Activated gamma-delta T cell treated with anti-CD3 and anti-CD28 coated beads, Interleukin-2, amount 50 U/mL, for 16 hours (primary cell): ENCODE data around the gene C11orf21.
"Not testable (repeated sequence)": the region's sequence is repeated elsewhere in the genome, so short reads cannot be mapped to it uniquely, and the experiment has no call there.

Source experiments
- DNase-seq: peaks from one replicate; pipeline ENCODE4 v3.0.0-alpha.2; 2020; ENCODE audit warnings: low read depth

C11orf21 gene

DNA sequence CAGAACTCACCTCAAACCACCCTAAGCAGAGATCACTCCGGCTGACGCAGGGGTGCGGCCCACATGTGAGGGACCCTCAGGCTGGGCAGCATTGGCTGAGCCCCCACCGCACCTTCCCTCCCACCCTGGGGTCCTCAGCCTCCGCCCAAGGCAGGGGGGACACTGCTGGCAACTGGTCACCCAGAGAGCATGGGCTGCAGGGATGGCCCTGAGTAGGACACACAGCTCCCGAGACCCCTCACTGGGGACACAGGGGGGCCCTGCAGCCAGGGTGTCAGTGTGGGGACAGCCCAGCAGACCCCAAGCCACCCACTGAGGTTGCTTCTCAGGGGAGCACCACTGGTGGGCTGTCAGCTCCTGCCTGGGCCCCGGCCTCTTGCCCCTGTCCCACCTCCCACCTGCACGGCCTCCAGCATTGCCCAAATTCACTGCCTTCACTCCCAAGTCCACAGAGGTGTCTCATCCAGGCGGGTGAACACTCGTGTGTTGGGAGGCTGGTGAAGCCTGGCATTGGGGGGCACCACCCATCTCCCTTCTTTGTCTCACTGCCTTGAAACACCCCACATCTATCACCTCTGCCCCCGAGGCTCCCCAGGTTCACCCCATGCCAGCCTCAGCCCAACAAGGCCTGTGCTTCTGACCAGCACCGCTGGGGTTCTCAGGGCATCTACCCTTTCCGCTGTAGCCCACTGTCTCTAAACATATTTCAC is 4.7 kb downstream of the C11orf21 start:
- no peak for DNase-seq

DNA sequence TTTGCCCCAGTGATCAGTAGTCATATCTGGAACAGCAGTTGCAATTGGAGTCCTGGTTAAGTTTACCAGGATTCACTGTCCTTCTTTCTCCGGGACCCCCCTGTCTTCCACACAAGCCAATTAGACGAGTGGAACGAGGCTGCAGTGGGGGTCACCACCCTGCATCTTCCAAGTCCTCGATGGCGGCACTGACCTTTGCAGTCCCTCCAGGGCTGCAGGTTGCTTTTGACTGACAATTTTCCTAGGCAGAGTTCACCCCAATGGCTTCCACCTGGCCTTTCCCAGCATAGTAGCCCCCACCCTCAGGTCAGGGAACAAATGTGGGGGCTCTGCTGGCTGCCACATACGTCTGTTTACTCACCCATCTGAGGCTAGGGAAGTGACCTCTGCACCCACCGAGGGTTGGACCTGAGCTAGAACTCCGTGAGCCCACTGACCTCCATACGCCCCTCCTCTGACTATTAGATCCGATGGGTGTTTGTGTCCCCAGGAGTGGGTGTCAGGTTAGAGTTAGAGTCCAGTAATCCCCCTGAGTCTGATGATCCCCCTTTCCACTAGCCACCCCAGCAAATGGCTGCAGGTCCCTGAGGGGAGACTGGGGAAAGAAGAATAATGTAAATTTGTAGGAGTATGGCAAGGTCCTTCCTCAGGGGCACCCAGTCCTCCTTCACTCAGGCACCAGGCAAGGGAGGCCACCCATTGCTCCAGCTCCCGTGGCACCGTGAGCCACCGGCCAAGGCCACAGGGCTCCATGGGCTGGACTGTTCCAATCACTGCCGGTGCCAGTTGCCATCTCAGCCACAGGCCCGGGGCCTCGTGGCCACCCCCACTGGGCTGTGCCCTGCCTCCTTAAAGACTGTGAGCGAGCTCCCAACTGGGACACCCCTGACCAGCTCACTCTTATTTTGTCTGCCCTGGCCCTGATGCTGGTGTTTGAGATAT is 5.5 kb downstream of the C11orf21 start:
- no peak for DNase-seq

- no peak for DNase-seq
These were observed 6.8 kb downstream of the C11orf21 start for GRCh38 chr11:2294926-2295290.

DNA sequence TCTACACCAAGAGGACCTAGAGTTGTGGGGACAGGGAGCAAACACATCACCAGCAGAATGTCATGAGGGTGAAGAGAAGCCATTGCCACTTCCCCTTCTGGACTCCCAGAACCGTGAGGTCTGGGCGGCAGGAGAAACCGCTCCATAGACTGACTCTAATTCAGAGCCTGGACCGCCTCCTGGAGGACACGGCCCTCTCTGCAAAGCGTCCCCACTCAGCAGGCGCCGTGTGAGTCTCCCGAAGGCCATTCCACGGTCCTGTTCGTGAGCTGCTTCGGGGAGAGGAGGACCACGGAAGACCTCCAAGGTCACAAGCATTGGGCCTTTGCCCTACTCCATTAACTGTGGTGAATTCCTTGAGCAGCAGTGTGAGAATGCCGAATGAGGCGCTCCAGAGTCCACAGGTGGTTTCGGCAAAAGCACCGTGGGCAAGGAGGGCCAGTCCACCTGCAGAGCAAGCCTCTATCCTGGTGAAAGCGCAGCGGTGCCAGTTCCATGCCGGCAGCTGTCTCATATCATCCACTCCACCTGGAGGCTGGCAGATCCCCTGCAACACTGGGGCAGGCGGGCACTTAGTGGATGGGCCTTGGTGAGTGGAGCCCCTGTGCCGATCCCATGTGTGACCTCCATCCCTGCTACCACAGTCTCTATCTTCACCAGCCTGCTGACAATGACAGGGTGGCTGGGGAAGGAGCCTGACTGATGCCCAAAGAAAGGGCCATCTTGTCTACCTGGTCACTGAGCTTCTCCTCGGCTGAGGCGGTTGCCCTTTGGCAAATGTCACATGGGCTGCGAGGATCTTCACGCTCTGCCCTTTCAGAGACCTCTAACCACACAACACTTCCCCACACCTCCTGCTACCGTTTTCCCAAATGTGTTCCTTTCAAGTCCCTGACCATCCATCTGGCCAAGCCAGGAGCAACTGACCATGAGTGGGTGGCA is 7.5 kb downstream of the C11orf21 start:
- DNase-seq, result no peak

DNA sequence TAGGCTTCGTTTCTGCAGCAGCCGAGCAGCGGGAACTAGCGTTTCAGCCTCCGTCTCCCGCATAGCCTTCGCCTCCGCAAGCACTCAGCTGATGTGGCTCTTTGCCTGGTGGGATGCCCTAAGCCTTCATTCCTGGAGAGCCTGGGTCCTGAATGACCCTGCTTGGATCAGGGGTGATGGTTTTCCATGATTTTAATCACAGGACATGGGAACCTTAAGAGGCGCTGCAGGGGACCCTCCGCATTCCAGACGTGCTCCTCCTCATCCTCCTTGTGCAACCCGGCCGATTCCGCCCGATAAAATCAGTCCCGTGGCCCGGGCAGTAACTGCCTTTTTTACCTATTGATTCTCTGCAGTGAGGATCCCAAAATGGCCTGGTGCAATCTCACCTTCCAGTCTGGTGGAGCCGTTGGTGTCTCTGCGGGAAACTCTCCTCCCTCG is 8.2 kb downstream of the C11orf21 start:
- no peak for DNase-seq

GRCh38 chr11:2290351-2290841 is 11.3 kb downstream of the C11orf21 start:
- no peak for DNase-seq

- no peak for DNase-seq
These were observed 11.9 kb downstream of the C11orf21 start for GRCh38 chr11:2289859-2290258.

DNA sequence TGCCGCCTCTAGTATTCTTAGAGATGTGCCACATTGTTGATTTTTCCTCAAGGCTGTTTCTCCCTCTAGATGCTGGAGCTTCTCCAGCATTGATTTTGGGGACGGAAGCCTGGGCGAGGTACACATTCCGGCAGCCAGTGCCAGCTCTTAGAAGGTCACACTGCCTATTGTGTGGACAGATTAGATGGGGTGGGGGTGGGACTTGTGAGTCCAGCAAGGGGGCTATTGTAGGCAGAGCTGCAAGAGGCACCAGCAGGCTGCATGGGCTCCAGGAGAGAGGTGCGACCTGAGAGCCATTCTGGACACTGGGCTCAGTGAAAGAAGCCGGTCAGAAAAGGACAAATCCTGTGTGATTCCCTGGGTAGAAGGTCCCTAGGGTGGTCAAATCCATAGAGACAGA is 12.4 kb downstream of the C11orf21 start:
- no peak for DNase-seq

DNA sequence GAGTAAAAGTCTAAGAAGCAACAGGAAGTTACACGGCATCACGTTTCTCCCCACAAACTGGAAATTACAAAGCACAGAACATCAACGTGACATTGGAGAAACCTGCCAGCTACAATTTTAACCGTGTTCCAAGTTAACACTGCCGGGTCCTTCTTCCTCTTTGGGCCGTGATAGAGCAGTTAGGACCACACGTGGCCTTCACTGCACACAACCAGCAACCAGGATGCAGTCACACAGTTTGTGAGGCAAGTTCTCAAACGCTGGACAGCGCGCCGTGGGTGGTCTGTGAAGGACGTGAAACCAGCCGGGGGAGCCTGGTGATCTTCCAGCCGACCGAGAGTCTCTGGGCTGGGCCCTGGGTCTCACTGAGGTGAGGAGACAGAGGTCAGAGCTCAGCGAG is 14.6 kb downstream of the C11orf21 start:
- no peak for DNase-seq

DNA sequence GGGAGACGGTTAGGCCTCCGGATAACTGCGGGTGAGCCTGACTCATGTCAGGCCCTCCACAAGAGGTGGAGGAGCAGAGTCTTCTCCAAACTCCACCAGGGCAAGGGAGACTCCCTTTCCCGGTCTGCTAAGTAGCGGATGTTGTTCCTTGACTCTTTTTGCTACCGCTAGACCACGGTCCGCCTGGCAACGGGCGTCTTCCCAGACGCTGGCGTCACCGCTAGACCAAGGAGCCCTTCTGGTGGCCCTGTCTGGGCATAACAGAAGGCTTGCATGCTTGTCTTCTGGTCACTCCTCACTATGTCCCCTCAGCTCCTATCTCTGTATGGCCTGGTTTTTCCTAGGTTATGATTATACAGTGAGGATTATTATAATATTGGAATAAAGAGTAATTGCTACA is 15.4 kb downstream of the C11orf21 start:
- not testable (repeated sequence) for DNase-seq

GRCh38 chr11:2280208-2280607 is 21.5 kb downstream of the C11orf21 start:
- DNase-seq, result no peak

- DNase-seq, result no peak
These were observed 23.7 kb downstream of the C11orf21 start for GRCh38 chr11:2277933-2278523.

DNA sequence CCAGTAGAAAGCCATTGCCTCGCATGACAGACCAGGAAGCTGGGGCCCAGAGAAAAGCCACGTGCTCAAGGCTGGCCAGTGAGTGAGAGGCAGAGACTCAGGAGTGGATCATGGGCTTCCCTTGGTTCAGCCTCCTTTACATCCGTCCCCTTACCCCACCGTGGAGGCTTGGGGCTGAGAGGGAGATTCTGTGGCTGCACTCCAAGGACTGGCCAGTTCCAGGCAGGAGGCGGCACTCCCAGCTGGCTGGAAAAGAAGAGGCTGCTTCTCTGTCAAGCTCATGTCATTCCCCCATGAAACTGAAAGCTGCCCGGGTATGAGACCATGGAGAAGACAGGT is 24.7 kb downstream of the C11orf21 start:
- DNase-seq, result no peak

DNA sequence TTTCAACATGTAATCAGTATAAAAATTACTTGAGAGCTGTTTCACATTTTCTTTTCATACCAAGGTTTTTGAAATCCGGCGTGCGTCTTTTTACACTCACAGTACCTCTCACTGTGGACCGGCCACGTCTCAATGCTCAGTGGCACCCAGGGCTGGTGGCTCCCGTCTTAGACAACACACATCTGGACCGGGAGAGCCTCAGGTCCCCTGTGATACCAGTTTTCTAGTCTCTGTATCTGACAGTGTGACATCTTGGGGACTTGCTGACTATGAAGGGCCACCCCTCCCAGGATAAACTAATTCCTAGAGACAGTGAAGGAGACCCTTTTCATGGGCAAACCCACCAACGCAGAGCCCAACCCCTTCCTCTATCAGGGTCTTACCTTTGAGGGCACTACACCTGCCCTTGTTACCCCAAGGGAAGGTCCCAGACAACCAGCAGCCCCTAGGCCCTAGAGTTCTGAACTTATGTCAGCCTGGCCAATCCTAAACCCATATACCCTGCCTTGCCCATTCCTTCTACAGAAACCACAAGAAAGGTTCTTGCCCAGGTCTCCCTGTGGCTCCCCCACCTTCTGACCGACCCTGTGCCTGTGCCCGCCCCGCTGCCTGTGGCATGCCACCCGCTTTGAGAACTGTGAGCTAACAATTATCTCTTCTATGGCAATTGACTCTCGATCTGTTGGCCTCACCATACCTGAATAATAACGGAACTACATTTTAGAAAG is 25.3 kb downstream of the C11orf21 start:
- no peak for DNase-seq

DNA sequence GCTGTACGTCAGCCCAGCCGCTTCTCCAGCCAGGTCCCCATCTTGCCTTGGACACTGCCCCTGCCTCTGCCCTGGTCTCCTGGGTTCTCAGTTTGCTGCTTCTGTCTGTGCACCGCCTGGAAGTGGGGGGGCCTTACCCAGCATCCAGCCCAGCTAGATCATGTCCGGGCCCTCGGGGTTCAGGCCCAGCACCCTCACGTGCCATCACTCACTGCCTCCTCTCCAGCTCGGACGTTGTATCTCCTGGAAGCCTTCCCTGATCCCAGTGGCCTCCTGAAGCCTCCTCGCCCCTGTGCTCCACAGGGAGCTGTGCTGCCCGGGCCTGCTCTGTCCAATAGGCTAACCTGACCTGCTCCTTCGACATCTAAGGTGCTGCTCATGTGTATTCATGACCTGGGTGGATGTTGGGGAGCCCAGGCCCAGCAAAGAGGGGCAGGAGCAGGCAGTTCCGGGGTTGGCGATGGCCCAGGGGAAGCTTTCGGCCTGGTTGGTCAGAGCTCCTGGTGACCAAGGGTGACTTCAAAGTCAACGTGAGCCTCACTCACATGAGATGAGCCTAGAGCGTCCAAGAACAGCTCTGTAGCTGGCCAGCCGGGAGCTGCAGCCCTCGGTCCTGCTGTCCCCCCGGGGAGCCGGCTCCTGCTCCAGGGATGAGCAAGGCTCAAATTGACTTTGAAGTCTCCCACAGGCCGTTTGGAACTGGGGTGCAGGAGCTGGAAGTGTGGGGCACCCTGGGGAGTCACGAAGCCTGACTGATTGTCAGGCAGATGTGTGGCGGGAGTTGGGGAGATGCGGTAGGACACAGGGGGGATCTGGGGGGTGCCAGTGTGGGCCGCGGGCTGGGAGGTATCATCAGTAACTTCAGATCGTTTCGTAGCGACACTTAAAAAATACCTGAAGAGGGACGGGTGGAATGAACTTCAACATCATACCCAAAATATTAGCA is 26.1 kb downstream of the C11orf21 start:
- no peak for DNase-seq

DNA sequence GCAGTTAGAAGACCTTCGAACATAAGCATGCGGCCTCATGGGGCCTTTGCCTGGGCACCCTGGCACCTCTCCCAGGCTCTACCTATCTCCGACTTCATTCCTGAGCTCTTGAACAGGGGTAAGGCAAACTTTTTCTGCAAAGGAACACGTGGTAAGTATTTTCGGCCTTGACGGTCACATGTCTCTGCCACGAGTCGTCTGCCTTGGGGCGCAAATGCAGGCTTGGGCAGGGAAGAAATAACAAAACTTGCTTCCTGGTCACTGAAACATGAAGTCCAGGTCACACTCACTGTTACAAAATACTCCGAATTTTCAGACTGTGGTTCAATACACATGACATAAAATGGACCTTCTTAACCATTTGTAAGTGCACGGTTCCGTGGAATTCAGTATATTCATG is 27.9 kb downstream of the C11orf21 start:
- DNase-seq, result no peak

GRCh38 chr11:2273311-2273710 is 28.4 kb downstream of the C11orf21 start:
- DNase-seq, result no peak

DNA sequence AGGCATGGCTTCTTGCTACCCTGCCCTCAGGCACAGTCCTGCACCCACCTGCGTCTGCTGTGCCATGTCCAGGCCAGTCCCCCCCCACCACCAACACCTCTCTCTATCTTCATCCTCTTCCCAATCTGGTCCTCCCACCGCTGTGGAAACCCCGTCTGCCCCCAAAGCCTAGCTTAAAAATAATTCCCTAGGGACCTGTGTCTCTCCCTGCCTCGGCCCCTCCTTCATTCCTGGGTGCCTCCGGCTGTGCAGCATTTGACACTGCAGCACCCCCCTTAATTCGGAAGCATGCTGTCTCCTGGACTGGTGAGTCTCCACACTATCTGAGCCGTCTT is 28.8 kb downstream of the C11orf21 start:
- no peak for DNase-seq

GRCh38 chr11:2272228-2272945 is 29.3 kb downstream of the C11orf21 start:
- DNase-seq, result no peak
